IMR-90 (cell line): ENCODE results near the gene ESF1. TPM values are rescaled to one million over a fixed set of nuclear protein-coding genes. Genes with fewer than 3 reads are reported as not detected.

Experiments
- ATAC-seq: fragments of 200-7000 bp; cut with Tn5 transposase; 2 replicates; pipeline ENCODE4 v1.9.1; 2020; ENCODE audit warnings: low read depth, mild to moderate bottlenecking, moderate library complexity
- BruUV-seq: library from RNA; stranded (reverse); fragments of 400-500 nt; replicated peaks from 2 replicates; lab custom pipeline; 2021; lab: Mats Ljungman, UMichigan
- CTCF ChIA-PET: fragments of 300-600 bp; formaldehyde crosslinking; extraction: SDS; loops from one replicate; lab custom pipeline; 2021; ENCODE audit warnings: antibody characterized with exemption; lab: Yijun Ruan, JAX
- POLR2A ChIA-PET: fragments of 300-600 bp; sonication (Branson Sonifier 250); formaldehyde crosslinking; loops from one replicate; lab custom pipeline; 2022; ENCODE audit warnings: antibody characterized with exemption; ENCODE audit not compliant: unreplicated experiment; lab: Charles Lee
- DNase-seq: peaks from one replicate; pipeline ENCODE4 v3.0.0; 2013
- H2AFZ ChIP-seq: replicated peaks from 2 replicates; pipeline ENCODE3; 2013; ENCODE audit warnings: low read length, mild to moderate bottlenecking; ENCODE audit not compliant: poor library complexity
- H2AK5ac ChIP-seq: 2 replicates; pipeline ENCODE4 v1.6.1; 2013; ENCODE audit warnings: low read depth, low read length, inconsistent platforms
- H2AK9ac ChIP-seq: replicated peaks from 2 replicates; pipeline ENCODE3; 2013; ENCODE audit warnings: mild to moderate bottlenecking, low read depth, low read length, moderate library complexity; ENCODE audit not compliant: poor library complexity
- H2BK120ac ChIP-seq: 2 replicates; pipeline ENCODE4 v1.6.1; 2013; ENCODE audit warnings: low read depth, low read length, inconsistent platforms
- H2BK15ac ChIP-seq: 3 replicates; pipeline ENCODE4 v1.6.1; 2013; ENCODE audit warnings: low read depth, low read length, inconsistent platforms
- H2BK20ac ChIP-seq: 2 replicates; pipeline ENCODE4 v1.6.1; 2013; ENCODE audit warnings: low read depth, mild to moderate bottlenecking, inconsistent platforms, low read length, moderate library complexity
- H2BK5ac ChIP-seq: 2 replicates; pipeline ENCODE4 v1.6.1; 2013; ENCODE audit warnings: mild to moderate bottlenecking, low read depth, low read length, inconsistent platforms; ENCODE audit not compliant: poor library complexity, severe bottlenecking
- H3K14ac ChIP-seq: replicated peaks from 2 replicates; pipeline ENCODE4 v1.6.1; 2013; ENCODE audit warnings: low read depth, low read length, inconsistent platforms
- H3K18ac ChIP-seq: 2 replicates; pipeline ENCODE4 v1.6.1; 2013; ENCODE audit warnings: low read depth, low read length, control low read depth
- H3K23ac ChIP-seq: 2 replicates; pipeline ENCODE4 v1.6.1; 2013; ENCODE audit warnings: low read depth, low read length, inconsistent platforms
- H3K27ac ChIP-seq: 2 replicates; pipeline ENCODE4 v1.5.1; 2013; ENCODE audit warnings: mild to moderate bottlenecking, control low read depth, low read length; ENCODE audit not compliant: insufficient read depth
- H3K27me3 ChIP-seq: 2 replicates; pipeline ENCODE4 v1.6.1; 2013; ENCODE audit warnings: low read length; ENCODE audit not compliant: control insufficient read depth, insufficient read depth
- H3K36me3 ChIP-seq: 2 replicates; pipeline ENCODE4 v1.6.1; 2013; ENCODE audit warnings: low read length, mixed read lengths; ENCODE audit not compliant: control insufficient read depth, insufficient read depth
- H3K4ac ChIP-seq: 2 replicates; pipeline ENCODE4 v1.6.1; 2013; ENCODE audit warnings: low read depth, low read length, inconsistent platforms
- H3K4me1 ChIP-seq: 2 replicates; pipeline ENCODE4 v1.6.1; 2013; ENCODE audit warnings: low read length, mixed read lengths; ENCODE audit not compliant: control insufficient read depth, insufficient read depth
- H3K4me2 ChIP-seq: 2 replicates; pipeline ENCODE4 v1.6.1; 2013; ENCODE audit warnings: low read depth, mild to moderate bottlenecking, control low read depth, low read length, moderate library complexity
- H3K4me3 ChIP-seq: 2 replicates; pipeline ENCODE4 v1.5.1; 2013; ENCODE audit warnings: low read depth, mild to moderate bottlenecking, control low read depth, low read length, moderate library complexity; ENCODE audit not compliant: insufficient read depth
- H3K56ac ChIP-seq: 2 replicates; pipeline ENCODE4 v1.6.1; 2013; ENCODE audit warnings: low read length, inconsistent platforms; ENCODE audit not compliant: insufficient read depth; ENCODE audit errors: extremely low read depth
- H3K79me1 ChIP-seq, 2 experiments: 2 replicates each; pipeline ENCODE4 v1.6.1; 2013; ENCODE audit warnings: low read length in 2 of 2, inconsistent platforms in 1 of 2, low read depth in 1 of 2
- H3K9ac ChIP-seq: 2 replicates; pipeline ENCODE4 v1.6.1; 2013; ENCODE audit warnings: low read depth, low read length, control low read depth
- H3K9me1 ChIP-seq: 2 replicates; pipeline ENCODE4 v1.6.1; 2013; ENCODE audit warnings: low read length, inconsistent platforms; ENCODE audit not compliant: insufficient read depth
- H3K9me3 ChIP-seq: 2 replicates; pipeline ENCODE4 v1.6.1; 2013; ENCODE audit warnings: low read length; ENCODE audit not compliant: control insufficient read depth, insufficient read depth
- H4K20me1 ChIP-seq: 2 replicates; pipeline ENCODE4 v1.6.1; 2013; ENCODE audit warnings: low read length, inconsistent platforms; ENCODE audit not compliant: insufficient read depth
- H4K5ac ChIP-seq: 2 replicates; pipeline ENCODE4 v1.6.1; 2013; ENCODE audit warnings: mild to moderate bottlenecking, low read depth, low read length, control low read depth
- H4K8ac ChIP-seq, 2 experiments: 2 replicates each; pipeline ENCODE4 v1.6.1; 2013; ENCODE audit warnings: low read depth in 2 of 2, low read length in 2 of 2, control low read depth in 1 of 2, inconsistent platforms in 1 of 2
- H4K91ac ChIP-seq: 2 replicates; pipeline ENCODE4 v1.6.1; 2013; ENCODE audit warnings: low read depth, low read length, inconsistent platforms; ENCODE audit not compliant: insufficient read depth
- BHLHE40 ChIP-seq: fragments of 150-350 bp; IDR thresholded peaks from 2 replicates; pipeline ENCODE4 v1.6.1; 2016; ENCODE audit warnings: mild to moderate bottlenecking, low read depth, low read length
- CEBPB ChIP-seq: IDR thresholded peaks from 2 replicates; pipeline ENCODE4 v1.6.1; 2012; ENCODE audit warnings: low read depth, low read length, improper control_type of control experiment
- CHD1 ChIP-seq: IDR thresholded peaks from 2 replicates; pipeline ENCODE4 v1.6.1; 2012; ENCODE audit warnings: low read depth, low read length, improper control_type of control experiment
- ELK1 ChIP-seq: fragments of 150-350 bp; IDR thresholded peaks from 2 replicates; pipeline ENCODE4 v1.6.1; 2016; ENCODE audit warnings: low read depth, mild to moderate bottlenecking, low read length, moderate library complexity, borderline replicate concordance
- FOS ChIP-seq: fragments of 150-350 bp; IDR thresholded peaks from 2 replicates; pipeline ENCODE4 v1.6.1; 2016; ENCODE audit warnings: low read depth, low read length
- MAFK ChIP-seq: IDR thresholded peaks from 2 replicates; pipeline ENCODE4 v1.6.1; 2012; ENCODE audit warnings: low read depth, low read length, improper control_type of control experiment
- MAZ ChIP-seq: IDR thresholded peaks from 2 replicates; pipeline ENCODE4 v1.6.1; 2012; ENCODE audit warnings: low read depth, mild to moderate bottlenecking, low read length, improper control_type of control experiment, moderate library complexity, borderline replicate concordance
- MXI1 ChIP-seq: IDR thresholded peaks from 2 replicates; pipeline ENCODE4 v1.6.1; 2012; ENCODE audit warnings: low read depth, mild to moderate bottlenecking, low read length, moderate library complexity, borderline replicate concordance
- NFE2L2 ChIP-seq: fragments of 150-350 bp; IDR thresholded peaks from 2 replicates; pipeline ENCODE4 v1.6.1; 2016; ENCODE audit warnings: low read depth, mild to moderate bottlenecking, low read length
- POLR2A ChIP-seq: IDR thresholded peaks from 2 replicates; pipeline ENCODE4 v1.6.1; 2012; ENCODE audit warnings: mild to moderate bottlenecking, low read depth, low read length
- RAD21 ChIP-seq: IDR thresholded peaks from 2 replicates; pipeline ENCODE4 v1.6.1; 2012; ENCODE audit warnings: low read length, improper control_type of control experiment
- RCOR1 ChIP-seq: IDR thresholded peaks from 2 replicates; pipeline ENCODE4 v1.6.1; 2012; ENCODE audit warnings: mild to moderate bottlenecking, low read length, improper control_type of control experiment; ENCODE audit not compliant: insufficient replicate concordance
- RFX5 ChIP-seq: IDR thresholded peaks from 2 replicates; pipeline ENCODE4 v1.8.0; 2012; ENCODE audit warnings: low read depth, mild to moderate bottlenecking, low read length, moderate library complexity
- SMC3 ChIP-seq: fragments of 150-350 bp; IDR thresholded peaks from 2 replicates; pipeline ENCODE4 v1.6.1; 2016; ENCODE audit warnings: low read depth, mild to moderate bottlenecking, antibody characterized with exemption, low read length, moderate library complexity
- USF2 ChIP-seq: fragments of 150-350 bp; IDR thresholded peaks from 2 replicates; pipeline ENCODE4 v1.6.1; 2017; ENCODE audit warnings: mild to moderate bottlenecking, antibody characterized with exemption, low read length, low read depth
- WGBS, 2 experiments: methylation state at CpG; one replicate each; pipeline versions ENCODE4 v1.1.5 to v1.1.7; 2013; ENCODE audit warnings: missing lambda C conversion rate in 2 of 2; ENCODE audit not compliant: insufficient read length in 1 of 2; ENCODE audit errors: extremely low coverage in 2 of 2; 5-methylcytosine and 5-hydroxymethylcytosine counted together
- dilution Hi-C: fragments of 300-500 bp; cut with HindIII; formaldehyde crosslinking; loops from one replicate; pipeline ENCODE4 v1.14.3; 2018; ENCODE audit warnings: low sequenced_read_pairs; ENCODE audit not compliant: unreplicated experiment
- in situ Hi-C: fragments of 300-500 bp; cut with MboI; formaldehyde crosslinking; loops from 3 replicates; pipeline ENCODE4 v1.14.3; 2019; ENCODE audit warnings: low sequenced_read_pairs, inconsistent platforms, mixed read lengths
- intact Hi-C: fragments of 100-400 bp; cut with micrococcal nuclease; formaldehyde crosslinking; loops from 2 replicates; pipeline ENCODE4 v1.10.0; 2022
- polyA plus RNA-seq, 3 experiments: library from polyadenylated mRNA; depleted of rRNA; stranded (reverse); fragments of >200 nt; gene quantifications; 2 replicates each; pipeline ENCODE4 v1.2.3, GENCODE V29; 2012; ENCODE audit warnings: low replicate concordance in 1 of 3
- total RNA-seq: library from RNA; depleted of rRNA; stranded (reverse); fragments of >200 nt; gene quantifications from 2 replicates; pipeline ENCODE4 v1.2.3, GENCODE V29; 2012
- TF ChIP-seq, protein P1 (sequence below): conservative IDR thresholded peaks from 2 replicates; pipeline ENCODE4 v1.5.1; 2012; ENCODE audit warnings: mild to moderate bottlenecking, low read depth, low read length, improper control_type of control experiment

The ESF1 gene
- total and polyA plus RNA-seq, 2 of the 4 experiments (the other 2 are of a cell fraction), result 2.6 to 2.7 TPM

GRCh38 chr20:13744352-13744751 lies 40.4 kb downstream of the ESF1 start:
- WGBS, 2 experiments, result no CpG with 5 or more reads among the region's 1 CpG

More at GRCh38 chr20:13744352-13744751, 40.4 kb downstream of the ESF1 start:
- Histone ChIP-seq H3K9ac (no peak overlapping the region), H3K14ac (no peak overlapping the region), H3K9me1 (no peaks in the 10 kb centered on the region), H3K4ac (no peak overlapping the region), H3K18ac (no peak overlapping the region), H2AK5ac (no peak overlapping the region), H3K27me3 (no peaks in the 10 kb centered on the region), H2BK5ac (no peak overlapping the region), H3K4me3 (no peak overlapping the region), H3K4me2 (no peak overlapping the region), H3K23ac (no peak overlapping the region), H3K36me3 (peaks cover 8% of the 10 kb centered on the region), H3K9me3 (peaks cover 3% of the 10 kb centered on the region; the same call in 1 of the 2 replicates), H3K4me1 (no peaks in the 10 kb centered on the region), H2BK15ac (no peak overlapping the region), H3K79me1 (peaks cover 0 to 5% of the 10 kb centered on the region in 2 experiments; a peak in 3 of 4 replicates), H2AK9ac (no peak overlapping the region), H4K91ac (no peak overlapping the region), H4K5ac (no peak overlapping the region), H3K27ac (no peak overlapping the region), H4K20me1 (no peaks in the 10 kb centered on the region), H4K8ac (no peak overlapping the region), H2BK120ac (no peak overlapping the region), H2AFZ (no peak overlapping the region), H3K56ac (no peak overlapping the region), H2BK20ac (no peak overlapping the region)
- DNase-seq (no peak), ATAC-seq (no peak)
- intact Hi-C loops, result loop anchor here (10.0 kb wide), 1 partner anchor 160 kb away; no protein-coding TSS in a partner anchor
- TF ChIP-seq ELK1, result no peak
- TF ChIP-seq POLR2A, result no peak
- no peak for TF ChIP-seq BHLHE40
- no peak for TF ChIP-seq RAD21
- TF ChIP-seq MXI1, result no peak
- TF ChIP-seq MAZ, result no peak
- TF ChIP-seq FOS, result no peak
- no peak for TF ChIP-seq USF2
- TF ChIP-seq CEBPB, result no peak
- no peak for TF ChIP-seq NFE2L2
- TF ChIP-seq CHD1, result no peak
- TF ChIP-seq, protein P1, sequence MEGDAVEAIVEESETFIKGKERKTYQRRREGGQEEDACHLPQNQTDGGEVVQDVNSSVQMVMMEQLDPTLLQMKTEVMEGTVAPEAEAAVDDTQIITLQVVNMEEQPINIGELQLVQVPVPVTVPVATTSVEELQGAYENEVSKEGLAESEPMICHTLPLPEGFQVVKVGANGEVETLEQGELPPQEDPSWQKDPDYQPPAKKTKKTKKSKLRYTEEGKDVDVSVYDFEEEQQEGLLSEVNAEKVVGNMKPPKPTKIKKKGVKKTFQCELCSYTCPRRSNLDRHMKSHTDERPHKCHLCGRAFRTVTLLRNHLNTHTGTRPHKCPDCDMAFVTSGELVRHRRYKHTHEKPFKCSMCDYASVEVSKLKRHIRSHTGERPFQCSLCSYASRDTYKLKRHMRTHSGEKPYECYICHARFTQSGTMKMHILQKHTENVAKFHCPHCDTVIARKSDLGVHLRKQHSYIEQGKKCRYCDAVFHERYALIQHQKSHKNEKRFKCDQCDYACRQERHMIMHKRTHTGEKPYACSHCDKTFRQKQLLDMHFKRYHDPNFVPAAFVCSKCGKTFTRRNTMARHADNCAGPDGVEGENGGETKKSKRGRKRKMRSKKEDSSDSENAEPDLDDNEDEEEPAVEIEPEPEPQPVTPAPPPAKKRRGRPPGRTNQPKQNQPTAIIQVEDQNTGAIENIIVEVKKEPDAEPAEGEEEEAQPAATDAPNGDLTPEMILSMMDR, result no peak
- TF ChIP-seq RFX5, result no peak
- no peak for TF ChIP-seq SMC3
- TF ChIP-seq MAFK, result no peak
- TF ChIP-seq RCOR1, result no peak
- dilution Hi-C loops, result no loop called here
- ChIA-PET POLR2A (no interaction called here), CTCF (no interaction called here)
- in situ Hi-C loops, result no loop called here
- BruUV-seq, result no TSS peak
